H9 (cell line): ENCODE data around the gene HSD11B1. TPM values are rescaled to one million over a fixed set of nuclear protein-coding genes. Genes with fewer than 3 reads are reported as not detected.

ENCODE experiments used
- DNase-seq: peaks from one replicate; pipeline ENCODE4 v3.0.0-alpha.2; 2017
- H2AFZ ChIP-seq: one replicate; pipeline ENCODE4 v1.6.1; 2013; ENCODE audit warnings: mild to moderate bottlenecking, low read length, control low read depth, moderate library complexity
- H2AK5ac ChIP-seq: 2 replicates; pipeline ENCODE4 v1.6.1; 2013; ENCODE audit warnings: low read length, control low read depth, mixed read lengths; ENCODE audit not compliant: insufficient read length
- H2BK120ac ChIP-seq: one replicate; pipeline ENCODE4 v1.6.1; 2013; ENCODE audit warnings: low read depth, mild to moderate bottlenecking, low read length, control low read depth, inconsistent platforms; ENCODE audit not compliant: poor library complexity, severe bottlenecking
- H2BK12ac ChIP-seq: 2 replicates; pipeline ENCODE4 v1.6.1; 2013; ENCODE audit warnings: low read length, control low read depth, mixed read lengths, low read depth; ENCODE audit not compliant: insufficient read length
- H2BK15ac ChIP-seq: 2 replicates; pipeline ENCODE4 v1.6.1; 2013; ENCODE audit warnings: low read depth, low read length, control low read depth
- H2BK20ac ChIP-seq: one replicate; pipeline ENCODE4 v1.6.1; 2013; ENCODE audit warnings: low read depth, mild to moderate bottlenecking, low read length, control low read depth, inconsistent platforms; ENCODE audit not compliant: poor library complexity, severe bottlenecking
- H2BK5ac ChIP-seq: 2 replicates; pipeline ENCODE4 v1.6.1; 2013; ENCODE audit warnings: low read length, control low read depth, mixed read lengths; ENCODE audit not compliant: insufficient read length
- H3K14ac ChIP-seq: 2 replicates; pipeline ENCODE4 v1.6.1; 2013; ENCODE audit warnings: low read length, control low read depth; ENCODE audit not compliant: insufficient read depth
- H3K18ac ChIP-seq: 2 replicates; pipeline ENCODE4 v1.6.1; 2013; ENCODE audit warnings: low read depth, mild to moderate bottlenecking, mixed read lengths, low read length, control low read depth; ENCODE audit not compliant: insufficient read length
- H3K23ac ChIP-seq: 2 replicates; pipeline ENCODE4 v1.6.1; 2013; ENCODE audit warnings: low read length, control low read depth, mixed read lengths, low read depth; ENCODE audit not compliant: insufficient read length
- H3K23me2 ChIP-seq: 2 replicates; pipeline ENCODE4 v1.6.1; 2013; ENCODE audit warnings: low read depth, mild to moderate bottlenecking, mixed read lengths, low read length, control low read depth; ENCODE audit not compliant: insufficient read length, poor library complexity, severe bottlenecking
- H3K27ac ChIP-seq: 2 replicates; pipeline ENCODE4 v1.5.1; 2013; ENCODE audit warnings: low read length, control low read depth, mixed read lengths, low read depth; ENCODE audit not compliant: insufficient read length
- H3K27me3 ChIP-seq: 2 replicates; pipeline ENCODE4 v1.6.1; 2013; ENCODE audit warnings: low read length, control low read depth, inconsistent platforms; ENCODE audit not compliant: insufficient read depth
- H3K4ac ChIP-seq: 2 replicates; pipeline ENCODE4 v1.6.1; 2013; ENCODE audit warnings: low read depth, mild to moderate bottlenecking, control low read depth, inconsistent platforms, low read length, moderate library complexity
- H3K4me1 ChIP-seq: 2 replicates; pipeline ENCODE4 v1.6.1; 2013; ENCODE audit warnings: low read length, control low read depth, inconsistent platforms; ENCODE audit not compliant: insufficient read depth
- H3K4me2 ChIP-seq: 2 replicates; pipeline ENCODE4 v1.6.1; 2013; ENCODE audit warnings: low read length, control low read depth, mixed read lengths; ENCODE audit not compliant: insufficient read length, insufficient read depth
- H3K56ac ChIP-seq: 2 replicates; pipeline ENCODE4 v1.6.1; 2013; ENCODE audit warnings: low read depth, mild to moderate bottlenecking, mixed read lengths, low read length, control low read depth; ENCODE audit not compliant: insufficient read length
- H3K79me1 ChIP-seq: 2 replicates; pipeline ENCODE4 v1.6.1; 2013; ENCODE audit warnings: low read depth, mild to moderate bottlenecking, moderate library complexity, low read length, control low read depth, inconsistent platforms; ENCODE audit not compliant: insufficient read depth, poor library complexity, severe bottlenecking
- H3K79me2 ChIP-seq: 2 replicates; pipeline ENCODE4 v1.6.1; 2013; ENCODE audit warnings: low read length, control low read depth, inconsistent platforms; ENCODE audit not compliant: insufficient read depth
- H3K9ac ChIP-seq: 2 replicates; pipeline ENCODE4 v1.6.1; 2013; ENCODE audit warnings: low read length, control low read depth, mixed read lengths; ENCODE audit not compliant: insufficient read length; ENCODE audit errors: extremely low read depth
- H3K9me3 ChIP-seq: one replicate; pipeline ENCODE4 v1.6.1; 2013; ENCODE audit warnings: low read depth, low read length, inconsistent platforms; ENCODE audit not compliant: control insufficient read depth
- H3T11ph ChIP-seq: one replicate; pipeline ENCODE4 v1.6.1; 2013; ENCODE audit warnings: mild to moderate bottlenecking, low read length, control low read depth, inconsistent platforms
- H4K20me1 ChIP-seq: one replicate; pipeline ENCODE4 v1.6.1; 2013; ENCODE audit not compliant: control insufficient read depth, insufficient read length, insufficient read depth
- H4K5ac ChIP-seq: 2 replicates; pipeline ENCODE4 v1.6.1; 2013; ENCODE audit warnings: low read depth, mild to moderate bottlenecking, mixed read lengths, low read length, control low read depth; ENCODE audit not compliant: insufficient read length
- H4K8ac ChIP-seq: replicated peaks from 2 replicates; pipeline ENCODE4 v1.6.1; 2013; ENCODE audit warnings: low read length, control low read depth, mixed read lengths, low read depth; ENCODE audit not compliant: insufficient read length
- H4K91ac ChIP-seq: 2 replicates; pipeline ENCODE4 v1.6.1; 2013; ENCODE audit warnings: low read depth, mild to moderate bottlenecking, moderate library complexity, mixed read lengths, low read length, control low read depth; ENCODE audit not compliant: insufficient read length
- H3K27ac Mint-ChIP-seq, 3 experiments: 2 replicates in 2 of 3; 3 replicates in 1 of 3; pipeline ENCODE4 v1.8.0; 2020 to 2021; ENCODE audit warnings: mixed read lengths in 3 of 3, mild to moderate bottlenecking in 1 of 3, moderate library complexity in 1 of 3
- H3K27me3 Mint-ChIP-seq: 2 replicates; pipeline ENCODE4 v1.8.0; 2021; ENCODE audit warnings: low read depth, mild to moderate bottlenecking, moderate library complexity, mixed read lengths
- H3K36me3 Mint-ChIP-seq, 3 experiments: 2 replicates in 2 of 3; 3 replicates in 1 of 3; pipeline ENCODE4 v1.8.0; 2020 to 2021; ENCODE audit warnings: low read depth in 3 of 3, mixed read lengths in 3 of 3; ENCODE audit not compliant: insufficient read depth in 1 of 3
- H3K4me1 Mint-ChIP-seq, 2 experiments: 2 replicates each; pipeline ENCODE4 v1.8.0; 2020; ENCODE audit warnings: mixed read lengths in 2 of 2
- H3K4me3 Mint-ChIP-seq, 2 experiments: 2 replicates in 1 of 2; 3 replicates in 1 of 2; pipeline ENCODE4 v1.8.0; 2020 to 2021; ENCODE audit warnings: mild to moderate bottlenecking in 2 of 2, mixed read lengths in 2 of 2, moderate library complexity in 1 of 2
- H3K9me3 Mint-ChIP-seq, 2 experiments: 2 replicates in 1 of 2; 3 replicates in 1 of 2; pipeline ENCODE4 v1.8.0; 2020; ENCODE audit warnings: mild to moderate bottlenecking in 2 of 2, mixed read lengths in 2 of 2, moderate library complexity in 1 of 2
- CTCF ChIP-seq: fragments of 200-600 bp; sonication (generic); conservative IDR thresholded peaks from 3 replicates; pipeline ENCODE4 v1.8.0; 2021; ENCODE audit warnings: antibody characterized with exemption, mild to moderate bottlenecking
- WGBS: extraction: QIAGEN DNeasy Blood & Tissue Kit; methylation state at CpG from one replicate; pipeline ENCODE4 v1.1.7; 2013; ENCODE audit warnings: missing lambda C conversion rate, low lambda C conversion rate, mixed read lengths; ENCODE audit not compliant: insufficient read length; ENCODE audit errors: extremely low coverage; 5-methylcytosine and 5-hydroxymethylcytosine counted together
- total RNA-seq: library from RNA; stranded (reverse); gene quantifications from 2 replicates; pipeline ENCODE4 v1.2.1, GENCODE V29; 2021

HSD11B1 gene
- total RNA-seq, 1 experiment from 2014 or later: not detected

DNA sequence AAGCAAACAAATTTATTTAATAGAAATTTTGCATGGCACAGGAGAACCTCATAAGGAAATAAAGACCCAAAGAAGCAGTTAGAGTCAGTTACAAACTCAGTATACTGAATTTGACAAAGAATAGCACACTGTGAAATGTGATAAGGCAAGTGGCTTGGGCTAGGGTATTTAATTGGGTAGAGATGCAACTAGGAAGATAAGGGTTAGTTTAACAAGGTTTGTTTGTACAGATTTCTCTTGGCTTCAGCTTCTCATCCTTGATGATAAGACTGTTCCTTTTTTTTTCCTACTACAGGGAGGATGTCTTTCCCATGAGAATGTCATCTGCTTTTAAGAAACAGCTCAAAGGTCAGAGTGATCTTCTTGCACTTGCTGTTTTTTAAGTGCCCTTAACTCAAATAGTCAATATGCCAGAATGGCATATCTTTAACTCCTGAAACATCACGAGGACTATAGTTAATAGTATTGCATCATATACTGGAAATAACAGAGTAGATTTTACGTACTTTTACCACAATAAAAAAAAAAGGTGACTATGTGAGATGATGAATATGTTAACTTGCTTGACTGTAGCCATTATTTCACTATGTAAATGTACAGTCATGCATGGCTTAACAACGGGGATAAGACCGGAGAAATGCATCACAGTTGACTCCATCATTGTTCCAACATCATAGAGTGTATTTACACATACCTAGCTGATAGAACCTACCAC lies 42.0 kb downstream of the HSD11B1 start:
- no peak overlapping the region for H3K27ac Mint-ChIP-seq
- H3K27me3 ChIP-seq: peaks cover 2% of the 10 kb centered on the region; the same call in 1 of the 2 replicates
- TF ChIP-seq CTCF: no peak
- H4K5ac ChIP-seq: no peak overlapping the region
- H3K18ac ChIP-seq: no peak overlapping the region
- H3K79me2 ChIP-seq: no peaks in the 10 kb centered on the region
- no peak overlapping the region for H3K9ac ChIP-seq
- no peak overlapping the region for H4K91ac ChIP-seq
- H3K4me3 Mint-ChIP-seq: no peak overlapping the region
- H2AK5ac ChIP-seq: no peak overlapping the region
- no peaks in the 10 kb centered on the region for H3K9me3 Mint-ChIP-seq
- H2BK5ac ChIP-seq: no peak overlapping the region
- H2BK20ac ChIP-seq: no peak overlapping the region
- H3K4ac ChIP-seq: no peak overlapping the region
- no peak overlapping the region for H3K4me2 ChIP-seq
- H3K4me1 Mint-ChIP-seq: peaks cover 14% of the 10 kb centered on the region in 2 experiments
- H3K9me3 ChIP-seq: no peaks in the 10 kb centered on the region
- no peak overlapping the region for H2BK120ac ChIP-seq
- H4K20me1 ChIP-seq: no peaks in the 10 kb centered on the region
- peaks cover 61% of the 10 kb centered on the region for H3K27me3 Mint-ChIP-seq
- H2BK12ac ChIP-seq: no peak overlapping the region
- H3K4me1 ChIP-seq: no peaks in the 10 kb centered on the region
- no peaks in the 10 kb centered on the region for H3K79me1 ChIP-seq
- H3K14ac ChIP-seq: no peak overlapping the region
- H3K27ac ChIP-seq: no peak overlapping the region
- no peaks in the 10 kb centered on the region for H3K36me3 Mint-ChIP-seq
- H4K8ac ChIP-seq: no peak overlapping the region
- no peak overlapping the region for H3K56ac ChIP-seq
- no peak overlapping the region for H2BK15ac ChIP-seq
- no peak overlapping the region for H3T11ph ChIP-seq
- no CpG with 5 or more reads among the region's 4 CpGs for WGBS
- H2AFZ ChIP-seq: no peak overlapping the region
- H3K23me2 ChIP-seq: no peaks in the 10 kb centered on the region
- no peak overlapping the region for H3K23ac ChIP-seq
- no peak for DNase-seq
